ENCODE data around the gene PRAMEF1.
"Not testable (repeated sequence)": the region's sequence is repeated elsewhere in the genome, so short reads cannot be mapped to it uniquely, and the experiment has no call there.

PRAMEF1 gene

DNA sequence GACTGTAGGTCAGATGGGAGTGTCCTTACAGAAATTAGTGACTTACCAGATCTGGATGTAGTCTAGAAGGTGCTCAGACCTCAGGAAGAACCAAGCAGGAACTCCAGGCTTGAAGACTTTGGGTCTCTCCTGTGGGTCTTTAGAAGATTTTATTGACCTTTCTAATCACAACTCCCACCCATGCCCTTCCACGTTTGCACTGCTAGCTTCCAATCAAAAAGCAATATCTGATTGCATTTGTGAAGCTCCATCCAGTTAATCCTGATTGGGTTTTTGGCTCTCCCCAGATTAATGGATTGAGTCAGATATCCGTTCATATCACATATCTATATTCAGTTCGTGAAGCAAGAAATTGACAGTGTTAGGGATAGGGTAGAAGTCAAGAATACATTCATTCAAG is 40.1 kb downstream of the PRAMEF1 start, which contains the start of gene PRAMEF11:
Gene PRAMEF11, minus strand, starts transcription at position 101 of the 400 bp plus-strand sequence. CDS start 2,621 bp downstream, outside the sequence.
- not testable (repeated sequence) for H3K18ac ChIP-seq (ENCODE audit: low read length); H3K4me2 ChIP-seq (ENCODE audit: low read length); H3K36me3 ChIP-seq (ENCODE audit: control insufficient read depth, insufficient read depth, low read length); DNase-seq; H3K9ac ChIP-seq (ENCODE audit: low read length); H2BK120ac ChIP-seq (ENCODE audit: low read depth, low read length); H3K27me3 ChIP-seq (ENCODE audit: insufficient read depth, low read length, poor library complexity); H3K56ac ChIP-seq (ENCODE audit: low read length); H2BK5ac ChIP-seq (ENCODE audit: low read length); H3K27ac ChIP-seq (ENCODE audit: low read depth, low read length); H3K4me1 ChIP-seq (ENCODE audit: control insufficient read depth, low read depth, low read length); H3K23ac ChIP-seq (ENCODE audit: low read length); H2BK15ac ChIP-seq (replicated peaks; ENCODE audit: low read depth); H4K5ac ChIP-seq (ENCODE audit: low read length); H3K79me1 ChIP-seq (ENCODE audit: low read length); H3K4ac ChIP-seq (ENCODE audit: low read depth, low read length); H3K4me3 ChIP-seq (ENCODE audit: low read length); H2AK5ac ChIP-seq (ENCODE audit: low read length); H4K8ac ChIP-seq (ENCODE audit: low read depth, low read length); H3K79me2 ChIP-seq (ENCODE audit: control insufficient read depth, insufficient read depth, low read length)
- no CpG with 5 or more reads among the region's 3 CpGs for WGBS (ENCODE audit: extremely low coverage, insufficient coverage, low lambda C conversion rate)

- not testable (repeated sequence) for H3K18ac ChIP-seq (ENCODE audit: low read length); H2BK120ac ChIP-seq (ENCODE audit: low read depth, low read length); H3K4me2 ChIP-seq (ENCODE audit: low read length); H3K4me3 ChIP-seq (ENCODE audit: low read length); H4K8ac ChIP-seq (ENCODE audit: low read depth, low read length); H3K23ac ChIP-seq (ENCODE audit: low read length); H3K9ac ChIP-seq (ENCODE audit: low read length); H3K4ac ChIP-seq (ENCODE audit: low read depth, low read length); H2BK5ac ChIP-seq (ENCODE audit: low read length); H3K79me1 ChIP-seq (ENCODE audit: low read length); DNase-seq; H3K56ac ChIP-seq (ENCODE audit: low read length); H3K79me2 ChIP-seq (ENCODE audit: control insufficient read depth, insufficient read depth, low read length); H3K4me1 ChIP-seq (ENCODE audit: control insufficient read depth, low read depth, low read length); H3K27me3 ChIP-seq (ENCODE audit: insufficient read depth, low read length, poor library complexity); H2BK15ac ChIP-seq (replicated peaks; ENCODE audit: low read depth); H2AK5ac ChIP-seq (ENCODE audit: low read length); H4K5ac ChIP-seq (ENCODE audit: low read length); H3K36me3 ChIP-seq (ENCODE audit: control insufficient read depth, insufficient read depth, low read length); H3K27ac ChIP-seq (ENCODE audit: low read depth, low read length)
- no CpG with 5 or more reads among the region's 2 CpGs for WGBS (ENCODE audit: extremely low coverage, insufficient coverage, low lambda C conversion rate)
Observed at GRCh38 chr1:12833251-12833650, 42.1 kb downstream of the PRAMEF1 start.
